Ovary (tissue), 9 donors: ENCODE measurements around the gene TACR2. TPM values are rescaled to one million over a fixed set of nuclear protein-coding genes. Genes with fewer than 3 reads are reported as not detected.

ENCODE experiments used
- DNase-seq, 5 donors: peaks; one replicate each; pipeline ENCODE4 v3.0.0-alpha.2; 2019 to 2020
- H3K27ac ChIP-seq, 2 donors: fragments of 200-600 bp; one replicate each; pipeline versions ENCODE4 v1.5.1 to v1.8.0; 2019 to 2022
- H3K27me3 ChIP-seq: fragments of 200-600 bp; one replicate; pipeline ENCODE4 v1.8.0; 2022
- H3K36me3 ChIP-seq: fragments of 200-600 bp; sonication (generic); one replicate; pipeline ENCODE4 v1.5.1; 2019
- H3K4me1 ChIP-seq: one replicate; pipeline ENCODE4 v1.8.1; 2013; ENCODE audit warnings: mild to moderate bottlenecking, moderate library complexity; ENCODE audit not compliant: insufficient read depth
- H3K4me3 ChIP-seq: fragments of 200-600 bp; sonication (generic); one replicate; pipeline ENCODE4 v1.5.1; 2017
- H3K9me3 ChIP-seq, 2 donors: fragments of 200-600 bp in 1 of 2; sonication (generic) in 1 of 2; one replicate each; pipeline versions ENCODE4 v1.5.1 to v1.8.1; 2013 to 2019; ENCODE audit warnings: mild to moderate bottlenecking in 1 of 2, moderate library complexity in 1 of 2
- EP300 ChIP-seq: sonication (generic); formaldehyde crosslinking; IDR thresholded peaks from one replicate; pipeline ENCODE4 v1.6.1; 2017; ENCODE audit warnings: antibody characterized with exemption
- POLR2A ChIP-seq: fragments of 450-650 bp; IDR thresholded peaks from one replicate; pipeline ENCODE4 v1.6.1; 2017; ENCODE audit warnings: antibody characterized with exemption, mild to moderate bottlenecking, moderate library complexity
- WGBS, 3 donors: extraction: QIAGEN DNeasy Blood & Tissue Kit in 1 of 3; methylation state at CpG; one replicate each; pipeline versions ENCODE4 v1.1.5 to v1.1.7; 2013 to 2017; 5-methylcytosine and 5-hydroxymethylcytosine counted together
- intact Hi-C, 4 donors: fragments of 100-400 bp; cut with DNase I; formaldehyde crosslinking; loops; one replicate each; pipeline versions ENCODE4 v1.11.0 to v1.15.1; 2022 to 2023
- polyA plus RNA-seq, 2 donors: library from polyadenylated mRNA; stranded (reverse); fragments of 200-250 nt in 1 of 2; fragments of 350-450 nt in 1 of 2; fragmentation: Illumina TruSeq in 1 of 2; extraction: RNeasy Lipid Tissue Mini Kit (QIAGEN cat#74804) in 1 of 2; gene quantifications; one replicate each; pipeline ENCODE4 v1.2.3, GENCODE V29; 2013 to 2014
- total RNA-seq, 7 donors: library from RNA; depleted of rRNA in 2 of 7; stranded (reverse); fragments of >200 nt in 2 of 7; fragmentation: NEBNext Ultra II Directional in 3 of 7; extraction: Animal tissue kit (Norgen Biotek cat#: 25700) in 3 of 7; gene quantifications; one replicate each; pipeline versions ENCODE4 v1.1.0 to v1.2.4, GENCODE V29; 2016 to 2023
- TF ChIP-seq, protein P1 (sequence below), 3 donors: fragments of 450-650 bp in 2 of 3; fragments of 200-600 bp in 1 of 3; IDR thresholded peaks; one replicate each; pipeline versions ENCODE4 v1.5.1 to v1.8.0; 2016 to 2022; ENCODE audit warnings: antibody characterized with exemption in 3 of 3, mild to moderate bottlenecking in 1 of 3
- donor health status: DM: no; HTN: no; CAD: no; lungs with moderate emphysema.
- donor health status: DM: no; HTN: no; CAD: no.
- donor health status: Bipolar disorder and iron deficiency.
- donor health status: DM: yes; HTN: yes; CAD: no.
- donor health status: DM: no; HTN: no; CAD: no.
- donor health status: DM: yes; HTN: yes; CAD: no.

The TACR2 gene
- total and polyA plus RNA-seq, 9 donors: 1.0 to 6.2 (median 2.2) TPM

DNA sequence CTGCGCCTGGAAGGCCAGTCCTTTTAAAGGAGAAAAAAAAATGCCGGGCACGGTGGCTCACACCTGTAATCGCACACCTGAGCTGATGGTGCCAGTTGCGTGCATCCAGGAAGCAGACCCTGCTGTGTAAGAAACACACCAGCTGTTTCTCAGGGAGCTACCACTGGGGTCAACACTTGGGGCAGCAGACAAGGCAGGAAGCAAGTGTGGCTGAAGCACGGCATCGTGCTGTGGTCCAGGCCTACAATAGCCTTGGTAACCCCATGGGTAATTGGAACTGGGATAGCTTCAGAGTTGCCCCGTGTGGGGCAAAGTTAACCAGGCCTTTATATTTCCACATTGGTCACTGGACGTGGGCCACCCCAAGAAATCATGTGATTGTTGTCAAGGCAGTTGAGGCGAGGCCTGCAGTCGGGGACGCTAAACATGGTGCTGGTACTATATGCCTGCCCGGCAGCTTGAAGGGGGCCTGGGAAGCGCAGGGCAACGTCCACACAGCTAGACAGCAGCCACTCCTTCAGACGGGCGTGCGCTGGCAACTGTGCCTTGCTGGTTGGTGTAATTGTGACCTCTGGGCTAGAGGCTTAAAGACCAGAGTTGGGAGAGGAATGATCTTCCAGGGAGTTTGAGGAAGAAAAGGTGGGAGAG lies 2.5 kb upstream of the TACR2 start:
- H3K27ac ChIP-seq: no peak overlapping the region
- TF ChIP-seq POLR2A (no peak), EP300 (no peak)
- TF ChIP-seq, protein P1, sequence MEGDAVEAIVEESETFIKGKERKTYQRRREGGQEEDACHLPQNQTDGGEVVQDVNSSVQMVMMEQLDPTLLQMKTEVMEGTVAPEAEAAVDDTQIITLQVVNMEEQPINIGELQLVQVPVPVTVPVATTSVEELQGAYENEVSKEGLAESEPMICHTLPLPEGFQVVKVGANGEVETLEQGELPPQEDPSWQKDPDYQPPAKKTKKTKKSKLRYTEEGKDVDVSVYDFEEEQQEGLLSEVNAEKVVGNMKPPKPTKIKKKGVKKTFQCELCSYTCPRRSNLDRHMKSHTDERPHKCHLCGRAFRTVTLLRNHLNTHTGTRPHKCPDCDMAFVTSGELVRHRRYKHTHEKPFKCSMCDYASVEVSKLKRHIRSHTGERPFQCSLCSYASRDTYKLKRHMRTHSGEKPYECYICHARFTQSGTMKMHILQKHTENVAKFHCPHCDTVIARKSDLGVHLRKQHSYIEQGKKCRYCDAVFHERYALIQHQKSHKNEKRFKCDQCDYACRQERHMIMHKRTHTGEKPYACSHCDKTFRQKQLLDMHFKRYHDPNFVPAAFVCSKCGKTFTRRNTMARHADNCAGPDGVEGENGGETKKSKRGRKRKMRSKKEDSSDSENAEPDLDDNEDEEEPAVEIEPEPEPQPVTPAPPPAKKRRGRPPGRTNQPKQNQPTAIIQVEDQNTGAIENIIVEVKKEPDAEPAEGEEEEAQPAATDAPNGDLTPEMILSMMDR (IDR thresholded peaks at IDR 0.05): no peak
- H3K36me3 ChIP-seq: no peaks in the 10 kb centered on the region
- H3K9me3 ChIP-seq: no peaks in the 10 kb centered on the region
- H3K4me3 ChIP-seq: no peak overlapping the region
- no peaks in the 10 kb centered on the region for H3K4me1 ChIP-seq
- no peaks in the 10 kb centered on the region for H3K27me3 ChIP-seq
- intact Hi-C loops: no loop called here
- 92 to 93% (median 93%) methylated on average over 18 of the region's 18 CpGs for WGBS, 3 donors
- no peak for DNase-seq

DNA sequence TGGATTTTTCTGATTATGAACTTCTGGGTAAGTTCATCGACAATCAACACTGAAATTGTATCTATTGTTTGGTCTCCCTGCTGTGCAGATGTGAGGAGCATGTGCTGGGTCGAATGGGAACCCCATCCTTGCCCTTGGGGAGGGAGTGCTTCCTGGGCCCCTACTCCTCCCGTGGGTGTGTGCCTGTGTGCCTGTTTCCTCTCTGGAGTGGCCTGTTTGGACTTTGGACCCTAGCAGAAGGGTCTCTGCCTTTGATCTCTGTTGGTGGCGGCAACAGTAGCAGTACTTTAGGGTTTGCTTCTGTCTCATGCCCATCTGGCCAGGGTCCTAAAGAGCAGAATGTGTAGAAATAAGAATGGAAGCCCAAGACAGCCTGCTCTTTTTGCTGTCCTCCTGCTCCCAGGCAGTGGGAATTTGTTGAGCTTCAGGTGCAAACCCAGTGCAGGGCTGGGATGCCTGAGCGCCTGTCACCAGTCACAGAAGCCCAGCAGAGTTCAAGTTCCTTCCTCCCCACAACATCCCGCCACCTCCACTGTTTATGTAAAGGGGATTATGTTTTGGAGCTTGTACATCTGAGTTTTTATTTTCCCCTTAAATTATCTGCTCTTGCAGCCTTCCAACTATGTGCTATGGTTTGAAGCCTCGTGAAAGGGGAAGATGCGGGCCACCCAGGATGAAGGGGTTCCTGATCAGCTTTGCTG lies 1.5 kb upstream of the TACR2 start:
- no peak for DNase-seq
- H3K36me3 ChIP-seq: no peaks in the 10 kb centered on the region
- no peaks in the 10 kb centered on the region for H3K4me1 ChIP-seq
- no peaks in the 10 kb centered on the region for H3K9me3 ChIP-seq
- intact Hi-C loops: no loop called here
- no peaks in the 10 kb centered on the region for H3K27me3 ChIP-seq
- H3K27ac ChIP-seq: no peak overlapping the region
- WGBS, 3 donors: 43 to 69% (median 61%) methylated on average over 8 of the region's 8 CpGs
- H3K4me3 ChIP-seq: no peak overlapping the region
- TF ChIP-seq EP300 (no peak), POLR2A (no peak)
- TF ChIP-seq, protein P1 (IDR thresholded peaks at IDR 0.05): no peak

DNA sequence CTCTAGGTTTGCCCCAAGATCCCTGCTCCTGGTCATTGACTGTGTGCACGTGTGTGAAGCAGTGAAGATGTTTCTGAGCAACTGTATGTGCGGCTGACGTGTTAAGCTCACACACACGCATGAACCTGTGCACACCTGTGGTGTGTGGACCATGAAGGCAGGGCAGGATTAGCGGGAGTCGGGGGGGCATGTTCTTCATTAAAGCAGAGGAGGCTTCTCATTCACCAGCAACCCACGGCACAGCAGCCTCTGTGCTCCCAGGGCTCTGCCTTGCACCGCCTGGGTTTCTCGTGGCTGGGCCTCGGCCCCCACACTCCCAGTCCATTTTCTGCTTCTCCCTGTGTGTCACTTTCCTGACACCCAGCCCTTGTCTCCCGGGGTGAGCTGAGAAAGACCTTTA lies 824 bp upstream of the TACR2 start:
- no peak for TF ChIP-seq POLR2A
- TF ChIP-seq, protein P1 (IDR thresholded peaks at IDR 0.05): no peak
- TF ChIP-seq EP300: no peak
- Histone ChIP-seq H3K36me3 (no peaks in the 10 kb centered on the region), H3K27ac (no peak overlapping the region), H3K9me3 (no peaks in the 10 kb centered on the region), H3K4me1 (no peaks in the 10 kb centered on the region), H3K27me3 (no peaks in the 10 kb centered on the region), H3K4me3 (no peak overlapping the region)
- DNase-seq: no peak
- intact Hi-C loops: no loop called here
- 79 to 84% (median 81%) methylated on average over 11 of the region's 11 CpGs for WGBS, 3 donors

DNA sequence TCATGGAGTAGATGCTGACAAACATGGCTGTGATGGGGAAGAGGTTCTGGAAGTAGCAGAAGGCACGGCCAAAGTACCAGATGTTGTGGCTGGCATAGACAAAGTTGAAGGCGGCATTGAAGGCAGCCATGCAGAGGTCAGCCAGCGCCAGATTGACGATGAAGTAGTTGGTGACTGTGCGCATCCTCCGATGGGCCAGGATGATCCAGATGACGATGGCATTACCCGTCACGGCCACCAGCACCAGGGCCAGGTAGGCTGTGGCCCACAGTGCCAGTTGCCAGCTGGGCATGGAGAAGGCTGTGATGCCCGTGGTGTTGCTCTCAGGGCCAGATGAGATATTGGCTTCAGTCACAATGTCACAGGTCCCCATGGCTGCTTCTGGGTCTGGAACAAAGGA lies 767 bp downstream of the TACR2 start:
- no peaks in the 10 kb centered on the region for H3K9me3 ChIP-seq
- H3K4me1 ChIP-seq: no peaks in the 10 kb centered on the region
- TF ChIP-seq EP300 (no peak), POLR2A (no peak)
- TF ChIP-seq, protein P1 (IDR thresholded peaks at IDR 0.05): no peak
- no peak overlapping the region for H3K4me3 ChIP-seq
- H3K27ac ChIP-seq: no peak overlapping the region
- no peaks in the 10 kb centered on the region for H3K36me3 ChIP-seq
- DNase-seq: peak in 1 of 5 donors; percentile 4
- intact Hi-C loops: no loop called here
- 90 to 96% (median 92%) methylated on average over 10 of the region's 10 CpGs for WGBS, 3 donors
- H3K27me3 ChIP-seq: no peaks in the 10 kb centered on the region
